Naive B cell (primary cell): ENCODE data around the gene FARP1. TPM values are rescaled to one million over a fixed set of nuclear protein-coding genes. Genes with fewer than 3 reads are reported as not detected.

Source experiments
- ATAC-seq, 2 donors: fragments of 150-1000 bp; cut with Tn5 transposase; 2 replicates each; pipeline ENCODE4 v1.10.0; 2021; ENCODE audit warnings: low read depth in 2 of 2, mild to moderate bottlenecking in 2 of 2, moderate library complexity in 2 of 2
- DNase-seq: peaks from one replicate; pipeline ENCODE4 v3.0.0; 2022
- H3K27ac Mint-ChIP-seq, 6 donors: one replicate each; pipeline ENCODE4 v1.8.0; 2020 to 2022; ENCODE audit warnings: mild to moderate bottlenecking in 6 of 6, mixed read lengths in 6 of 6, moderate library complexity in 5 of 6, inconsistent platforms in 2 of 6
- H3K27me3 Mint-ChIP-seq, 3 donors: one replicate each; pipeline ENCODE4 v1.8.0; 2021 to 2022; ENCODE audit warnings: mixed read lengths in 3 of 3, mild to moderate bottlenecking in 1 of 3
- H3K36me3 Mint-ChIP-seq, 2 donors: one replicate each; pipeline ENCODE4 v1.8.0; 2020 to 2022; ENCODE audit warnings: mixed read lengths in 2 of 2, inconsistent platforms in 1 of 2, mild to moderate bottlenecking in 1 of 2
- H3K4me1 Mint-ChIP-seq, 3 donors: one replicate each; pipeline ENCODE4 v1.8.0; 2020 to 2022; ENCODE audit warnings: mixed read lengths in 3 of 3, inconsistent platforms in 1 of 3, mild to moderate bottlenecking in 1 of 3, moderate library complexity in 1 of 3
- H3K4me3 Mint-ChIP-seq, 8 donors: one replicate each; pipeline ENCODE4 v1.8.0; 2020 to 2022; ENCODE audit warnings: mild to moderate bottlenecking in 8 of 8, mixed read lengths in 8 of 8, moderate library complexity in 8 of 8, inconsistent platforms in 2 of 8
- H3K9me3 Mint-ChIP-seq, 7 donors: one replicate each; pipeline ENCODE4 v1.8.0; 2020 to 2022; ENCODE audit warnings: mixed read lengths in 7 of 7, mild to moderate bottlenecking in 5 of 7, inconsistent platforms in 2 of 7, moderate library complexity in 1 of 7
- polyA plus RNA-seq, 6 donors: library from polyadenylated mRNA; unstranded; fragments of 300-500 nt; fragmentation: Illumina TruSeq; gene quantifications; one replicate each; pipeline ENCODE4 v1.2.3, GENCODE V29; 2021; ENCODE audit warnings: low read depth in 6 of 6

Gene FARP1
- polyA plus RNA-seq, 6 donors from 2014 or later = 0.44 to 1.2 (median 0.86) TPM; not detected in 1

DNA sequence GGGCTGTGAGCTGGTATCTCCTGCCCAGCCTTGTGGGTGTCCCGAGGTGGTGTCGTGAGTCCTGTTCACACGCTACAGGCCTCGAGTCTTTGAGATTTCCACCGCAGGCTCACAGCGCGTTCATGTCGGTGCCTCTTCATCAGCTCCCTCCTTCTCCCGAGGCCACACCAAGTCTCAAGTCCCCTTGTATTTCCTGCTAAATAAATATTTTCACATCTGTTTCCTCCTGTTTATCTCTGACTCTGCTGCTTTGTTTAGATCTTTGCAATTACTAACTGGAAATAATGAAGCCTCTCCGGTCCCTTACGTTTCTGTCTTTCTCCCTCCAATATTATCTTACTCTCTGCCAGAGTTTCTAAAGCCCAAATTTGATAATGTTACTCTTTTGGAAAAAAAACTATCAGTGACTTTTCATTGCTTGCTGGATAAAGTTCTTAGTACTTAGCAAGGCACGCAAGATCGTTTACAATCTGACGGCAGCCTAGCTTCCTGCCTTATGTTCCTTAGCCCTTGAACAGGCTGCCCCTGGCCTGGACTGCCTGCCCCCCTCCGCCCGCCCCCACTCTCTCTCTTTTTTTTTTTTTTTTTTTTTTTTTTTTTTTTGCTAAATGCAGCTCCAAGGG lies 164.7 kb downstream of the FARP1 start:
- no peak overlapping the region for H3K4me3 Mint-ChIP-seq
- peaks cover 0 to 2% (median 0%) of the 10 kb centered on the region in 7 donors for H3K9me3 Mint-ChIP-seq

DNA sequence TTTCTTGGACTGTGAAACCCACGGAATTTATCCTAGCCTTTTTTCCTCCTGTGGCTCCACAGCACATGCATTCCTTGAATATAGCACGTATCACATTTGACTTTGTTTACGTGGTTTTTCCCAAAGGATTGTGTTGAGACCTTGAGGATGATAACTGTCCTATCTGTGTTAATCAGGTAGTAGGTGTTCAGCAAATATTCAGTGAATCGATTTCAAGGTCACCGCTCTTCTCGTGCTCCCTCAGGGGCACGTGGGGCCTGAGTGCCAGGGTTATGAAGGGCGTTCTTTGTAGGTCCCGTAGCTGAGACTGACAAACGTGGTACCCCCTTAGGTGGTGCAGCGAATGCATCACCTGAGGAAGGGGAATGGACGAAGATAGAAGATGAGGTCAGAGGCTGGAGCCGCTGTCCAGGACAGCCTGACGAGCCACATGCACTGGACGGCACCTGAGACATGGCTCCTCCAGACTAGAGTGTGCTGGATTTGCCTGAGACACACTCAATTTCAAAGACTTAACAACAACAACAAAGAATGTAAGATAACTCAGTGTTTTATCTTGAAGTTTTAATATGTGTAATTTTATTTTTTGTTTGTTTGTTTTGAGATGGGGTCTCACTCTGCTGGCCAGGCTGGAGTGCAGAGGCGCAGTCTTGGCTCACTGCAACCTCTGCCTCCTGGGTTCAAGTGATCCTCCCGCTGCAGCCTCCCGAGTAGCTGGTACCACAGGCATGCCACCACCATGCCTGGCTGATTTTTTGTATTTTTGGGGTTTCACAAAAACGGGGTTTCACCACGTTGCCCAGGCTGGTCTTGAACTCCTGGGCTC lies 165.4 kb downstream of the FARP1 start:
- H3K9me3 Mint-ChIP-seq = peaks cover 0 to 2% (median 0%) of the 10 kb centered on the region in 7 donors
- peaks cover 4 to 21% (median 11%) of the 10 kb centered on the region in 3 donors for H3K27me3 Mint-ChIP-seq
- DNase-seq (no peak), ATAC-seq (no peak)
- no peaks in the 10 kb centered on the region for H3K4me1 Mint-ChIP-seq
- no peak overlapping the region for H3K4me3 Mint-ChIP-seq
- no peak overlapping the region for H3K27ac Mint-ChIP-seq
- no peaks in the 10 kb centered on the region for H3K36me3 Mint-ChIP-seq

More for the DNA sequence above, 164.7 kb downstream of the FARP1 start:
- Mint-ChIP-seq H3K27ac (no peak overlapping the region), H3K4me1 (no peaks in the 10 kb centered on the region), H3K27me3 (peaks cover 5 to 24% (median 16%) of the 10 kb centered on the region in 3 donors), H3K36me3 (no peaks in the 10 kb centered on the region)
- DNase-seq = no peak
- ATAC-seq = no peak

DNA sequence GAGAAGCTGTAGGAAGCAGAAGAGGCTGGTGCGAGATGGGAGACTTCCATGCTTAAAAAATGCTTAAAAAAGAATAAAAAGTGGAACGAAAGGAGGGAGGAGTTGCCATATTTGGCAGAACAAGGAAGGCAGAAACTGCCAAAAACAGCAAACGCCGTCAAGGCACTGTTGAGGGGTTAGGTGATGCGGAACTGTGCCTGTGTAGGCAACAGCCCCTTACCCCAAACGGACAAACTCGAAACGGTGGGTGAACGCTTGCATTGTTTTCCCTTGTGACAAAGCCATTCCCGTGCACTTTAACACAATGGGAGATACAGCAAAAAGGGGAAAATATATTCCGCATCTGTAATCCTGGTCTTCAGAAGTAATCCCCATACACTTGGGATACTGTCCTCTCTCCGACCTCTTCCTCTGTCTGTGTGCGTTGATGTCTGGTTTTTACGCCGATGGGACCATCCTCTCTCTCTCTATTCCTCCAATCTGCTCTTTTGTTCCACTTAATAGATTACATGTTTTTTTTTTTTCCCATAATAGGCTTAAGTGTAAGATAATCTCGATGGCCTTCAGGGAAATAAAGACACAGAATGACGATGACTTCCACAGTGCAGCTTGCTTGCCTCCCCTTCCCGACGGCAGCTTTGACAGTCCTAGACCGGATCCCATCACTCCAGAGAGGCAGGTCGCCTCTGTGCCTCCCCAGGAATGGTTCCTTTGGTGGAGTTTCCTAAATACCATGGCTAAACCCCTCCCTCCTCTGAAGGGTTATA lies 166.9 kb downstream of the FARP1 start:
- Mint-ChIP-seq H3K27me3 (peaks cover 8 to 22% (median 9%) of the 10 kb centered on the region in 3 donors), H3K27ac (peak overlapping the region in 1 of 6 donors; percentile 57), H3K4me3 (no peak overlapping the region), H3K36me3 (no peaks in the 10 kb centered on the region), H3K9me3 (peaks cover 0 to 1% (median 0%) of the 10 kb centered on the region in 7 donors), H3K4me1 (no peaks in the 10 kb centered on the region)
- ATAC-seq (no peak), DNase-seq (no peak)

DNA sequence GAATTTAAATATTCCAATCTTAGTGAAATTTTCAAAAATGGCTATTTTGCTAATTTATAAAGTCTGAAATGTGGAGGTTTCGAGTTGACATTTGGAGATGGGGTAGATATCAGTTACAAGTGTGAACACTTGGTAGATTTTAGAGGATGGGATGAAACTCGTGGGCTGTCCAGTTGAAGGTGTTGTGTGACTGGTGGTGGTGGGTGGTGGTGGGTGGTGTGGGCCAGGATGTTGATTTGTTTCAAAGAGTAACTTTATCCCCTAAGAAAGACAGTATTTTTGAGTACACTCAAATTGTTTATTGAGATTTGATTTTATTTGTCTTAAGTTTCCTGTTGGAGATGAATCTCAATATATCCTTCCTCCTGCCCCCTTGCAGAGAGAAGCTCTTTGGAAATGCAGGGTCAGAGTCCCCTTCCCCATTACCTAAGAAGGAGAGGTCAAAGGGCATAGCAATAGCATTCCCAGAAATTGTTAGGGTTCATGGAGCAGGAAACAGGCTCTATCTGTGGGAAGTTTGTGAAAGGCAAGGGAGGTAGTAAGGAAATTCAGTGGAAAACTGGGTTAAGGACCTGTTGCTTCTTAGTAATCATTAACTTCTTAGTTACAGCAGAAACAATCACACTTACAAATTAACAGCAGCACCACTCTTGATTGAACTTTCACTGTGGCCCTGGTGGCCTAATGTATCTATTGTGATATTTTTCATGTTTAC lies 167.7 kb downstream of the FARP1 start:
- Mint-ChIP-seq H3K27me3 (peaks cover 5 to 18% (median 9%) of the 10 kb centered on the region in 3 donors), H3K9me3 (peaks cover 0 to 1% (median 0%) of the 10 kb centered on the region in 7 donors), H3K27ac (no peak overlapping the region), H3K4me1 (no peaks in the 10 kb centered on the region), H3K36me3 (no peaks in the 10 kb centered on the region), H3K4me3 (no peak overlapping the region)
- DNase-seq (no peak), ATAC-seq (no peak)

DNA sequence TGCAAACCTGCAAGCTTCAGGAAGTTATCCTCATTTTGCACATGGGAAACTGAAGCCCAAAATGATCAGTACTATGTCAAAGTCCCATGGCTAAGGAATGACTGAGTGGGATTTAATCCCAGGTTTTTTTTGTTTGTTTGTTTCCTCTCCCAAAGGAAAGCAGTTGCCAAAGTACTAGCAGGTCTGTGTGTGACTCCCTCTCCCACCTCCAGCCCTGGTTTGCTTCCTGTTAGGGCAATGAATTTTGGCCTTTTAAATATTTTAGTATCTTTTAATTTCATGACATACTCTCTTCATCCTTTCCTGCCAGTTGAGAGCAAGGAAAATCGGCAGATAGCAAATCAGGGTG lies 168.3 kb downstream of the FARP1 start:
- H3K4me1 Mint-ChIP-seq = no peaks in the 10 kb centered on the region
- peaks cover 0 to 2% (median 0%) of the 10 kb centered on the region in 7 donors for H3K9me3 Mint-ChIP-seq
- DNase-seq (no peak), ATAC-seq (no peak)
- H3K27ac Mint-ChIP-seq = no peak overlapping the region
- peaks cover 5 to 15% (median 9%) of the 10 kb centered on the region in 3 donors for H3K27me3 Mint-ChIP-seq
- H3K4me3 Mint-ChIP-seq = peak overlapping the region in 1 of 8 donors; percentile 26
- no peaks in the 10 kb centered on the region for H3K36me3 Mint-ChIP-seq

DNA sequence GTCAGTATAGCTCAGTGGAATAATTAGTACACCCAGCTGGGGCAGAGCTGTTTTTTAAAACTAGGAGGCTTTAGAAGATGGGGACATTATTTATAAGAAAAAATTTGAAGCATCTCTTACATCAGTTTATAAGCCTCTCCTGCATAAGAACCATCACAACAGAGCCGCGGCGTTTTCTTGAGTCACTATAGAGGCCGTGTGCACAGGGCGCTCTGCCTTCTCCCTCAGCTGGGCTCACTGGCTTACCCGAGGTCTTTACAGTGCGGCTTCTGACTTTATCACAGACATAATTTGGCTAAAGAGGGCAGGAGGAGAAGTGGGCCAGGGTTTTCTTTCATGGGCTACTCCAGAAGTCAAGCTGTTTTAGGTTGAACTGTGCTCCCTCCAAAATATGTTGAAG lies 169.7 kb downstream of the FARP1 start:
- Mint-ChIP-seq H3K27me3 (peaks cover 7 to 17% (median 9%) of the 10 kb centered on the region in 3 donors), H3K4me3 (peak overlapping the region in 1 of 8 donors; percentile 75), H3K4me1 (no peaks in the 10 kb centered on the region), H3K36me3 (no peaks in the 10 kb centered on the region), H3K27ac (no peak overlapping the region), H3K9me3 (peaks cover 0 to 2% (median 0%) of the 10 kb centered on the region in 7 donors)
- ATAC-seq (no peak), DNase-seq (no peak)

DNA sequence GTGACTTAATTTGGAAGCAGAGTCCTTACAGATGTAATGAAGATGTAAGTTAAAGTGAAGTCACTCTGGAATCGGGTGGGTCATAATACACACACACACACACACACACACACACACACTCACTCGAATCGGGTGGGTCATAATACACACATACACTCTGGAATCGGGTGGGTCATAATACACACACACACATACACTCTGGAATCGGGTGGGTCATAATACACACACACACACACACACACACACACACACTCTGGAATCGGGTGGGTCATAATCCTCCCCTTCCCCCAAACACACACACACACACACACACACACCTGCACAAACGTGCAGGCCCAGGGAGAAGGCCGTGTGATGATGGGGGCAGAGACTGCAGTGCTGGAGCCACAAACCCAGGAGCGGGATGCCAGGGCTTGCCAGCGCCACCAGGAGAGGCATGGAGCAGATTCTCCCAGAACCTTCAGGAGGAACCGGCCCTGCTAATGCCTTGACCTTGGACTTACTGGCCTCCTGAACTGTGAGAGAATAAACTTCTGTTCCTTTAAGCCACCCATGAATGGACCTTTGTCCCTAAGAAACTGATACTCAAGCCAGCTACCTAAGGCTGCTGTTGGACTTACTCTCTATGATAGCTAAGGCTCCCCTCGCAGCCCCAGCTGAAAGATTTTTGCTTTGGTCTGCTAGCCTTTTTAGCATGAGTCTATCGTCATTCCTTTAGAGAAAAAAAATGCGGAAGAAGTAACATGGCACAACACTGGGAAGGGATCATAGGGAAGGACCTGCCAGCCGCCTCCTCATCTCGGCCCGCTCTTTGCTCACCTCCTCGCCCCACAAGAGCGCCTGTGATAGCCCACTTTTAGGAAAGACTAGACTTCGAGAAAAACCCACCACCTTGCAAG lies 170.4 kb downstream of the FARP1 start:
- peaks cover 9 to 24% (median 10%) of the 10 kb centered on the region in 3 donors for H3K27me3 Mint-ChIP-seq
- ATAC-seq (no peak), DNase-seq (no peak)
- peaks cover 0 to 2% (median 0%) of the 10 kb centered on the region in 7 donors for H3K9me3 Mint-ChIP-seq
- H3K36me3 Mint-ChIP-seq = no peaks in the 10 kb centered on the region
- no peak overlapping the region for H3K4me3 Mint-ChIP-seq
- no peak overlapping the region for H3K27ac Mint-ChIP-seq
- H3K4me1 Mint-ChIP-seq = no peaks in the 10 kb centered on the region

DNA sequence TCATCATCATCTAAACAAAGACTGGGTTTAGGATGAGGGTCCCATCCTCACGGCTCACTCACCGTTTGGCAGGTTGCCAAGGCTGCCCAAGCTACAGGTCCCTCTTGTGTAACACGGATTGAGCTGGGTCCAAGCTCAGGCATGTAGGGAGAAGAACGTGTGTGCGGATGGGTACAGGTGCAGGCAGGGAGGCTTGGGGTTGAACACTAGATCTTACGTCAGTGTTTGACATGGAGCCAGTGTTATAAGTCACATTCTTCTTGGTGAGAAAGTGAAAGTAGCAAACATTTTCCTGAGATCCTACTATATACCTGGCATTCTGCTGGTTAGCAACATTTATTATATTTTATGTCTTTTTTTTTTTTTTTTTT lies 171.0 kb downstream of the FARP1 start:
- no peaks in the 10 kb centered on the region for H3K36me3 Mint-ChIP-seq
- H3K9me3 Mint-ChIP-seq = peaks cover 0 to 2% (median 0%) of the 10 kb centered on the region in 7 donors

DNA sequence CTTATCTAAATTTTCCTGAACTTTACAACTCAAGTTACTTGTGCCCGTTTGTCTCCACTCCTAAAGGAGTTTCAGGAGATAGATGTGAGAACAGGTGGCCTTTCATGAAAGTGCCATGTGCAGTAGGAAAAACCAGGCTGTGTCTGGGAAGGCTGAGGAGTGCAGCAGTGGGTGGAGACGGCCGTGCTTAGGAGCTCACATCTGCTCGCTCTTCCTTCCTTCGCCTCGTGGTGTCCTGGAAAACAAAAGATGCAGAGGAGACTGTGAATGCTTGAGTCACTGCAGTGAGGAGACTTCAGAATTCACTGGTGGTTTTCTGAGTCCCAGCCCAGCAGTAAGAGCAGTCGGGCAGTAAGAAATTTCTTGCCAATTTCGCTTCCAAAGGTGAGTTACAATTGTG lies 172.6 kb downstream of the FARP1 start:
- Mint-ChIP-seq H3K36me3 (no peaks in the 10 kb centered on the region), H3K4me1 (no peaks in the 10 kb centered on the region), H3K27ac (no peak overlapping the region), H3K9me3 (peaks cover 0 to 2% (median 0%) of the 10 kb centered on the region in 7 donors), H3K4me3 (no peak overlapping the region), H3K27me3 (peaks cover 9 to 24% (median 19%) of the 10 kb centered on the region in 3 donors)
- DNase-seq (no peak), ATAC-seq (no peak)

More for the DNA sequence above, 171.0 kb downstream of the FARP1 start:
- H3K4me3 Mint-ChIP-seq = no peak overlapping the region
- H3K27ac Mint-ChIP-seq = no peak overlapping the region
- H3K4me1 Mint-ChIP-seq = no peaks in the 10 kb centered on the region
- no peak for ATAC-seq
- DNase-seq = no peak
- peaks cover 9 to 28% (median 15%) of the 10 kb centered on the region in 3 donors for H3K27me3 Mint-ChIP-seq

DNA sequence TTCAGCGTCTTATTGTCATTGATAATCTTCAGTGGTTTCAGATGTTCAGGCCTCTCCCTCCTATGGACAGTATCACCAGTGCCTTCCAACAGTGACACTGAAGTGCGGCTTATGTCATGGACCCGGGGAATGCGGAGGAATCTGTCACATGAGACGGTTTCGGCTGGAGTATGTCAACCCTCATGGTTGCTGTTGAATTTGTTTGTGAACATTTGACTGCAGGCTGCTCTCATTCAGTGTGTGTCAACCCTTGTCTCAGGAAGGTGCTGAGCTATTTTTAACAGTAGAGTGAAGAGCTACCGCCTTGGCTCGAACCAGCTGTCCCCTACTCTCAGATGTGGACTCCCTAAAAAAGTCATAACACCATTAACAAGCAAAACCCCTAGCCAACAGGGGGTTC lies 173.0 kb downstream of the FARP1 start:
- H3K36me3 Mint-ChIP-seq = no peaks in the 10 kb centered on the region
- H3K27ac Mint-ChIP-seq = no peak overlapping the region
- no peak for ATAC-seq
- H3K4me1 Mint-ChIP-seq = no peaks in the 10 kb centered on the region
- no peak overlapping the region for H3K4me3 Mint-ChIP-seq
- DNase-seq = no peak
- peaks cover 0 to 2% (median 0%) of the 10 kb centered on the region in 7 donors for H3K9me3 Mint-ChIP-seq
- peaks cover 7 to 23% (median 22%) of the 10 kb centered on the region in 3 donors for H3K27me3 Mint-ChIP-seq

DNA sequence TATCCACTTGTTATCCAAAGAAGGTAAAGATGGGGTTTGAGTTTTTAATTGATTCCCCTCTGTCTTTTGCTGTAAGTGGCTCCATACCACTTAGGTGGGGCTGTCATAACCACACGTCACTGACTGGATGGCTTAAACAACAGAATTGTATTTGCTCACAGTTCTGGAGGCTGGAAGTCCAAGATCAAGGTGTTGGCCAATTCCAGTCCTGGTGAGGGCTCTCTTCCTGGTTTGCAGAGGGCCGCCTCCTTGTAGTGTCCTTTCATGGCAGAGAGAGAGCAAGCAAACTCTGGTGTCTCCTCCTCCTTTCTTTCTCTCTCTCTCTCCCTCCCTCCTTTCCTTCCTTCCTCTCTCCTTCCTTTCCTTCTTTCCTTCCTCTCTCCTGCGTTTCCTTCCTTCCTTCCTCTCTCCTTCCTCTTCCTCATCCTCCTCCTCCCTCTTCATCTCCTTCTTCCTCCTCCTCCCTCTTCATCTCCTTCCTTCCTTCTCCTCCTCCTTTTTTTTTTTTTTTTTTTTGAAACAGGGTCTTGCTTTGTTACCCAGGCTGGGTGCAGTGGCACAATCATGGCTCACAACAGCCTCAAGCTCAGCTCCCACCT lies 174.8 kb downstream of the FARP1 start:
- no peaks in the 10 kb centered on the region for H3K4me1 Mint-ChIP-seq
- H3K9me3 Mint-ChIP-seq = peaks cover 0 to 2% (median 0%) of the 10 kb centered on the region in 7 donors
- DNase-seq (no peak), ATAC-seq (no peak)
- H3K27ac Mint-ChIP-seq = no peak overlapping the region
- H3K4me3 Mint-ChIP-seq = no peak overlapping the region
- peaks cover 6 to 29% (median 26%) of the 10 kb centered on the region in 3 donors for H3K27me3 Mint-ChIP-seq
- no peaks in the 10 kb centered on the region for H3K36me3 Mint-ChIP-seq
